GM18520 (cell line): ENCODE data around the gene TBX22.
"Not testable (repeated sequence)": the region's sequence is repeated elsewhere in the genome, so short reads cannot be mapped to it uniquely, and the experiment has no call there.

Source experiments
- ATAC-seq: cut with Tn5 transposase; IDR thresholded peaks from one replicate; pipeline ENCODE4 v1.9.1; 2021; ENCODE audit not compliant: unreplicated experiment

The TBX22 gene, protein sequence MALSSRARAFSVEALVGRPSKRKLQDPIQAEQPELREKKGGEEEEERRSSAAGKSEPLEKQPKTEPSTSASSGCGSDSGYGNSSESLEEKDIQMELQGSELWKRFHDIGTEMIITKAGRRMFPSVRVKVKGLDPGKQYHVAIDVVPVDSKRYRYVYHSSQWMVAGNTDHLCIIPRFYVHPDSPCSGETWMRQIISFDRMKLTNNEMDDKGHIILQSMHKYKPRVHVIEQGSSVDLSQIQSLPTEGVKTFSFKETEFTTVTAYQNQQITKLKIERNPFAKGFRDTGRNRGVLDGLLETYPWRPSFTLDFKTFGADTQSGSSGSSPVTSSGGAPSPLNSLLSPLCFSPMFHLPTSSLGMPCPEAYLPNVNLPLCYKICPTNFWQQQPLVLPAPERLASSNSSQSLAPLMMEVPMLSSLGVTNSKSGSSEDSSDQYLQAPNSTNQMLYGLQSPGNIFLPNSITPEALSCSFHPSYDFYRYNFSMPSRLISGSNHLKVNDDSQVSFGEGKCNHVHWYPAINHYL

DNA sequence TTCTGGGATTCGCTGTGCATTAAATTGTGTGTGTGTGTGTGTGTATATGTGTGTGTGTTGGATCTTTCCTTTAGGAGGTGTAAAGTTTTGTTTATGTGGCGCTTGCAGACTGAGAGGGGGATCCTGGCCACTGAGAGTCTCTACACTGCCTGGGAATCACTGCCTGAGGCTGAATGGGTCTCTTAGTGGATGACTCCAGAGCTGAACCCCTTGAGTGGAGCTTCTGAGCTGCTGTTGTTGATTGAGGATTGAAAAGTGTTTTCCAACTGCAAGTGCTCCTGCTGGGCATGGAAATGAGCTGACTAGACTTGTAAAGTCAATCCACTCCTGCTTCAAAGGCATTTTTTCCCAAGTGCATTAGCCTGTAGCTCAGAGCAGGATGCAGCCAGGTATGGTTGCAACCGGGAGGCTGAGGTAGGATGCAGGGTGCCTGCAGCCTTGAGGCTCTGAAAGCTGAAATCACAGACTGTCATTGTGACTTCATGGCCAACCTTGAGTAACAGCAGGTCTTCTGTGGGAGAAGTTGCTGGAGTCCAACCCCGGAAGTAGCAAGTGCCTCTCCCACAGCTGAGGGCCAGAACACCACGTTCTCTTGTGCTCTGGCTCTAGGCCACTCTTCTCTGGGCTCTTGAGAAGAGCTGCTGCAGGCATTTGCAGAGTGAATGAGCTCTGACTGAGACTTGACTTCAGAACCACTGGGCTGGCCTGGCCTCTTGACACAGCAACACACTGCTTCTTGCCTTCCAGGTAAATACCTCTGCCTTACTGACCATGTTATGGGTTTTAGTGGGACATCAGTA, at the start of gene TBX22:
TBX22 (plus strand) TSS at position 613 of the 800 bp plus-strand sequence. CDS start 7,517 bp downstream, outside the sequence.
- ATAC-seq, result no peak

DNA sequence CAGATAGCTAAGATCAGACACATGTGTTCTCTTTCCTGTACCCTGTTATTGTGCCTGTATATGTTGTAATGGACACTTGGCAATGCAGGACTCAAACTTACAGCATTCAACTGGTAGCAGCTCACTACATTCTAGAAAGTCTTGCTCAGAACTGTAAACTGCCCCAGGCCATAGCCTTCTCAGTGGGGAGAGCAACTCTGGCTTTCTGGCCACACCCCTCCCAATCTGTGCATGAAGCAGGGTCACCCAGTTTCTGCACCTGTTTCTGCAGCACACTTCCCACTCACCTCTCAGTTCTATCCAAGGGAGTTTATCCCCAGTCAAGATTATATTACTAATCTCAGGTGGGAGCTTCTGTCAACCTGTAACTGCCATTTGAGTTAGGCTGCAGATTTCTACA, 38.9 kb upstream of the TBX22 start:
- ATAC-seq, result no peak

- ATAC-seq, result no peak
These were observed 10.1 kb upstream of the TBX22 start for GRCh38 chrX:80004458-80004857.

- ATAC-seq, result no peak
These were observed 3.0 kb upstream of the TBX22 start for GRCh38 chrX:80011522-80011921.

DNA sequence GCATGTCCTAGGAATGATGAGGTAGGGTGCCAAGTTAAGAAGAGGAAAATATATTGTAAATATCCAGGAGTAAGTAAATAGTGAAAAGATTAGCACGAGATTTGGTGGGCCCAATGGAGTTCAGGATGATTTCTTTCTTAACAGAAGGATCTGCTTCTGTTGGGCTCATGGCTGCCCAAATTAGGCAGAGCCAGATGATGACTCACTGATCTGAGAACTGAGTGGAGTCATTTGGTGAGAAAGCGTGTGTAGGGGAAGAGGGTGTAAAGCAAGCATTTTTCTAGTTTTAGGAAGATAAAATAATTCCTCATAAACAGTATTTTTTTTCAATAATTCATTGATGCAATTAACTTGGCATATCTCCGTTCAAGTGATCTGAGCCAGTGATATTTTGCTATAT, 1.6 kb downstream of the TBX22 start:
- no peak for ATAC-seq

DNA sequence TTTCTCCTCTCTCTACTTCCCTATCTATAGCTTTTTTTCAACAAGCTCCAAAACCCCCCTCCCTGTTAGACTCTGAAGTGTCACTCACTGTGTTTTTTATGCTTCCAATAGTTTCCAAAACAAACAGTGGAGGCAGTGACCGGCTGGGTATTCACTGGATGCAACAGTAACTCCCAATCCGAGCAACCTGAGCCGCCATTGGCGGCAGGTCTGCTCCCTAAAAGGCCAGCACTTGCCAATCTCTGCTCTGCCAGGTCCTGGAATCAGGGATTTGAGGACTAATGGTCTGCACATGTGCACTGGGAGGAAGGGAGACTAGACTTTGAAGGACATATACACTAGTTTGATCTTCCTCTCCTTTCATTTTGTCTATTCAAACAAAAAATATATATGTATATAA, 7.1 kb downstream of the TBX22 start:
- no peak for ATAC-seq

GRCh38 chrX:80022363-80023031, 7.9 kb downstream of the TBX22 start:
- no peak for ATAC-seq

- no peak for ATAC-seq
These were observed 11.6 kb downstream of the TBX22 start for GRCh38 chrX:80026116-80026515.

DNA sequence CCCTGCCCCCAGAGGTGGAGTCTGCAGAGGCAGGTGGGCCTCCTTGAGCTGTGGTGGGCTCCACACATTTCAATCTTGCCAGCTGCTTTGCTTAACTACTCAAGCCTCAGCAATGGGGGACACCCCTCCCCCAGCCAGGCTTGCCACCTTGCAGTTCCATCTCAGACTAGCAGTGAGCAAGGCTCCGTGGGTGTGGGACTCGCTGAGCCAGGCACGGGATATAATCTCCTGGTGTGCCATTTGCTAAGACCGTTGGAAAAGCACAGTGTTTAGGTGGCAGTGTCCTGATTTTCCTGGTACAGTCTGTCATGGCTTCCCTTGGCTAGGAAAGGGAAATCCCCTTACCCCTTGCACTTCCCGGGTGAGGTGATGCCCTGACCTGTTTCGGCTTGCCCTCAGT, 51.6 kb downstream of the TBX22 start:
- ATAC-seq, result not testable (repeated sequence)

GRCh38 chrX:80075625-80076024, 61.1 kb downstream of the TBX22 start:
- ATAC-seq, result not testable (repeated sequence)
